OCI-LY7 (cell line): ENCODE data around the gene SENP6.

Experiments used
- EZH2phosphoT487 ChIP-seq: fragments of 200-600 bp; sonication (generic); IDR thresholded peaks from 2 replicates; pipeline ENCODE4 v1.6.1; 2018; ENCODE audit warnings: low read depth, borderline replicate concordance, mild to moderate bottlenecking, mixed run types, antibody characterized with exemption, low read length, moderate library complexity, mixed read lengths
- TF ChIP-seq, protein P1 (sequence below): fragments of 200-600 bp; sonication (generic); conservative IDR thresholded peaks from 2 replicates; pipeline ENCODE4 v1.5.1; 2014; ENCODE audit warnings: mild to moderate bottlenecking, antibody characterized with exemption, low read length, moderate library complexity, mixed read lengths

GRCh38 chr6:75748743-75749538 lies 147.3 kb downstream of the SENP6 start, which contains the start of gene MYO6:
- TF ChIP-seq, protein P1, sequence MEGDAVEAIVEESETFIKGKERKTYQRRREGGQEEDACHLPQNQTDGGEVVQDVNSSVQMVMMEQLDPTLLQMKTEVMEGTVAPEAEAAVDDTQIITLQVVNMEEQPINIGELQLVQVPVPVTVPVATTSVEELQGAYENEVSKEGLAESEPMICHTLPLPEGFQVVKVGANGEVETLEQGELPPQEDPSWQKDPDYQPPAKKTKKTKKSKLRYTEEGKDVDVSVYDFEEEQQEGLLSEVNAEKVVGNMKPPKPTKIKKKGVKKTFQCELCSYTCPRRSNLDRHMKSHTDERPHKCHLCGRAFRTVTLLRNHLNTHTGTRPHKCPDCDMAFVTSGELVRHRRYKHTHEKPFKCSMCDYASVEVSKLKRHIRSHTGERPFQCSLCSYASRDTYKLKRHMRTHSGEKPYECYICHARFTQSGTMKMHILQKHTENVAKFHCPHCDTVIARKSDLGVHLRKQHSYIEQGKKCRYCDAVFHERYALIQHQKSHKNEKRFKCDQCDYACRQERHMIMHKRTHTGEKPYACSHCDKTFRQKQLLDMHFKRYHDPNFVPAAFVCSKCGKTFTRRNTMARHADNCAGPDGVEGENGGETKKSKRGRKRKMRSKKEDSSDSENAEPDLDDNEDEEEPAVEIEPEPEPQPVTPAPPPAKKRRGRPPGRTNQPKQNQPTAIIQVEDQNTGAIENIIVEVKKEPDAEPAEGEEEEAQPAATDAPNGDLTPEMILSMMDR = no peak
- TF ChIP-seq EZH2phosphoT487 = no peak
